Endothelial cell (in vitro differentiated cells): ENCODE measurements around the gene AURKAIP1. TPM values are rescaled to one million over a fixed set of nuclear protein-coding genes. Genes with fewer than 3 reads are reported as not detected.

Experiments used
- DNase-seq: peaks from one replicate; pipeline ENCODE4 v3.0.0; 2021; ENCODE audit warnings: low spot score
- H3K27ac Mint-ChIP-seq: one replicate; pipeline ENCODE4 v1.8.0; 2021; ENCODE audit warnings: mixed read lengths, inconsistent platforms; ENCODE audit not compliant: unreplicated experiment
- H3K27me3 Mint-ChIP-seq: one replicate; pipeline ENCODE4 v1.8.0; 2021; ENCODE audit warnings: mild to moderate bottlenecking, moderate library complexity, mixed read lengths, inconsistent platforms; ENCODE audit not compliant: unreplicated experiment
- H3K36me3 Mint-ChIP-seq: one replicate; pipeline ENCODE4 v1.8.0; 2021; ENCODE audit warnings: mild to moderate bottlenecking, low read depth, mixed read lengths, inconsistent platforms; ENCODE audit not compliant: unreplicated experiment
- H3K4me1 Mint-ChIP-seq: one replicate; pipeline ENCODE4 v1.8.0; 2021; ENCODE audit warnings: mild to moderate bottlenecking, mixed read lengths, inconsistent platforms; ENCODE audit not compliant: unreplicated experiment
- H3K4me3 Mint-ChIP-seq: one replicate; pipeline ENCODE4 v1.8.0; 2021; ENCODE audit warnings: mild to moderate bottlenecking, mixed read lengths, inconsistent platforms; ENCODE audit not compliant: unreplicated experiment
- H3K9me3 Mint-ChIP-seq: one replicate; pipeline ENCODE4 v1.8.0; 2021; ENCODE audit warnings: mixed read lengths, inconsistent platforms; ENCODE audit not compliant: unreplicated experiment
- total RNA-seq: library from RNA; stranded (reverse); fragmentation: NEBNext Ultra II Directional; extraction: Animal tissue kit (Norgen Biotek cat#: 25700); gene quantifications from one replicate; pipeline ENCODE4 v1.2.1, GENCODE V29; 2021; ENCODE audit not compliant: unreplicated experiment
- TF ChIP-seq, protein P1 (sequence below): fragments of 200-600 bp; sonication (generic); IDR thresholded peaks from one replicate; pipeline ENCODE4 v1.5.0; 2021; ENCODE audit warnings: antibody characterized with exemption; ENCODE audit not compliant: unreplicated experiment

The AURKAIP1 gene
- total RNA-seq, 1 donor from 2014 or later = 128 TPM

DNA sequence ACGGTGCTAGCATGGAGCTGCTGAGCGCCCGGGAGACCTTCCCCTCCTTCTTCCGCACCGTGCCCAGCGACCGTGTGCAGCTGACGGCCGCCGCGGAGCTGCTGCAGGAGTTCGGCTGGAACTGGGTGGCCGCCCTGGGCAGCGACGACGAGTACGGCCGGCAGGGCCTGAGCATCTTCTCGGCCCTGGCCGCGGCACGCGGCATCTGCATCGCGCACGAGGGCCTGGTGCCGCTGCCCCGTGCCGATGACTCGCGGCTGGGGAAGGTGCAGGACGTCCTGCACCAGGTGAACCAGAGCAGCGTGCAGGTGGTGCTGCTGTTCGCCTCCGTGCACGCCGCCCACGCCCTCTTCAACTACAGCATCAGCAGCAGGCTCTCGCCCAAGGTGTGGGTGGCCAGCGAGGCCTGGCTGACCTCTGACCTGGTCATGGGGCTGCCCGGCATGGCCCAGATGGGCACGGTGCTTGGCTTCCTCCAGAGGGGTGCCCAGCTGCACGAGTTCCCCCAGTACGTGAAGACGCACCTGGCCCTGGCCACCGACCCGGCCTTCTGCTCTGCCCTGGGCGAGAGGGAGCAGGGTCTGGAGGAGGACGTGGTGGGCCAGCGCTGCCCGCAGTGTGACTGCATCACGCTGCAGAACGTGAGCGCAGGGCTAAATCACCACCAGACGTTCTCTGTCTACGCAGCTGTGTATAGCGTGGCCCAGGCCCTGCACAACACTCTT, 42.8 kb downstream of the AURKAIP1 start:
- H3K27me3 Mint-ChIP-seq = peaks cover 14% of the 10 kb centered on the region
- DNase-seq = no peak
- H3K36me3 Mint-ChIP-seq = peaks cover 8% of the 10 kb centered on the region
- TF ChIP-seq, protein P1, sequence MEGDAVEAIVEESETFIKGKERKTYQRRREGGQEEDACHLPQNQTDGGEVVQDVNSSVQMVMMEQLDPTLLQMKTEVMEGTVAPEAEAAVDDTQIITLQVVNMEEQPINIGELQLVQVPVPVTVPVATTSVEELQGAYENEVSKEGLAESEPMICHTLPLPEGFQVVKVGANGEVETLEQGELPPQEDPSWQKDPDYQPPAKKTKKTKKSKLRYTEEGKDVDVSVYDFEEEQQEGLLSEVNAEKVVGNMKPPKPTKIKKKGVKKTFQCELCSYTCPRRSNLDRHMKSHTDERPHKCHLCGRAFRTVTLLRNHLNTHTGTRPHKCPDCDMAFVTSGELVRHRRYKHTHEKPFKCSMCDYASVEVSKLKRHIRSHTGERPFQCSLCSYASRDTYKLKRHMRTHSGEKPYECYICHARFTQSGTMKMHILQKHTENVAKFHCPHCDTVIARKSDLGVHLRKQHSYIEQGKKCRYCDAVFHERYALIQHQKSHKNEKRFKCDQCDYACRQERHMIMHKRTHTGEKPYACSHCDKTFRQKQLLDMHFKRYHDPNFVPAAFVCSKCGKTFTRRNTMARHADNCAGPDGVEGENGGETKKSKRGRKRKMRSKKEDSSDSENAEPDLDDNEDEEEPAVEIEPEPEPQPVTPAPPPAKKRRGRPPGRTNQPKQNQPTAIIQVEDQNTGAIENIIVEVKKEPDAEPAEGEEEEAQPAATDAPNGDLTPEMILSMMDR = no peak
- H3K27ac Mint-ChIP-seq = no peak overlapping the region
- no peak overlapping the region for H3K4me3 Mint-ChIP-seq
- H3K9me3 Mint-ChIP-seq = no peaks in the 10 kb centered on the region
- H3K4me1 Mint-ChIP-seq = no peaks in the 10 kb centered on the region

DNA sequence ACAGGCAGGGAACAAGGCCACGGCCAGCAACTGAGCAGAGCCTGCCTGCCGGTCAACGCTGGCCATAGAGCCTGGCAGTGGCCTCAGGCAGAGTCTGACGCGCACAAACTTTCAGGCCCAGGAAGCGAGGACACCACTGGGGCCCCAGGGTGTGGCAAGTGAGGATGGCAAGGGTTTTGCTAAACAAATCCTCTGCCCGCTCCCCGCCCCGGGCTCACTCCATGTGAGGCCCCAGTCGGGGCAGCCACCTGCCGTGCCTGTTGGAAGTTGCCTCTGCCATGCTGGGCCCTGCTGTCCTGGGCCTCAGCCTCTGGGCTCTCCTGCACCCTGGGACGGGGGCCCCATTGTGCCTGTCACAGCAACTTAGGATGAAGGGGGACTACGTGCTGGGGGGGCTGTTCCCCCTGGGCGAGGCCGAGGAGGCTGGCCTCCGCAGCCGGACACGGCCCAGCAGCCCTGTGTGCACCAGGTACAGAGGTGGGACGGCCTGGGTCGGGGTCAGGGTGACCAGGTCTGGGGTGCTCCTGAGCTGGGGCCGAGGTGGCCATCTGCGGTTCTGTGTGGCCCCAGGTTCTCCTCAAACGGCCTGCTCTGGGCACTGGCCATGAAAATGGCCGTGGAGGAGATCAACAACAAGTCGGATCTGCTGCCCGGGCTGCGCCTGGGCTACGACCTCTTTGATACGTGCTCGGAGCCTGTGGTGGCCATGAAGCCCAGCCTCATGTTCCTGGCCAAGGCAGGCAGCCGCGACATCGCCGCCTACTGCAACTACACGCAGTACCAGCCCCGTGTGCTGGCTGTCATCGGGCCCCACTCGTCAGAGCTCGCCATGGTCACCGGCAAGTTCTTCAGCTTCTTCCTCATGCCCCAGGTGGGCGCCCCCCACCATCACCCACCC, 43.7 kb downstream of the AURKAIP1 start, which contains the start of gene TAS1R3:
Gene TAS1R3 (plus strand): TSS at position 213 of the 898 bp plus-strand sequence. CDS start 66 bp downstream, at position 279.
- Mint-ChIP-seq H3K9me3 (no peaks in the 10 kb centered on the region), H3K27ac (no peak within 1 kb of the TSS), H3K4me1 (peaks cover 1% of the 10 kb centered on the region), H3K36me3 (peaks cover 8% of the 10 kb centered on the region), H3K4me3 (peak within 1 kb of the TSS; percentile 79), H3K27me3 (peaks cover 14% of the 10 kb centered on the region)
- no peak for DNase-seq
- TF ChIP-seq, protein P1 = no peak

DNA sequence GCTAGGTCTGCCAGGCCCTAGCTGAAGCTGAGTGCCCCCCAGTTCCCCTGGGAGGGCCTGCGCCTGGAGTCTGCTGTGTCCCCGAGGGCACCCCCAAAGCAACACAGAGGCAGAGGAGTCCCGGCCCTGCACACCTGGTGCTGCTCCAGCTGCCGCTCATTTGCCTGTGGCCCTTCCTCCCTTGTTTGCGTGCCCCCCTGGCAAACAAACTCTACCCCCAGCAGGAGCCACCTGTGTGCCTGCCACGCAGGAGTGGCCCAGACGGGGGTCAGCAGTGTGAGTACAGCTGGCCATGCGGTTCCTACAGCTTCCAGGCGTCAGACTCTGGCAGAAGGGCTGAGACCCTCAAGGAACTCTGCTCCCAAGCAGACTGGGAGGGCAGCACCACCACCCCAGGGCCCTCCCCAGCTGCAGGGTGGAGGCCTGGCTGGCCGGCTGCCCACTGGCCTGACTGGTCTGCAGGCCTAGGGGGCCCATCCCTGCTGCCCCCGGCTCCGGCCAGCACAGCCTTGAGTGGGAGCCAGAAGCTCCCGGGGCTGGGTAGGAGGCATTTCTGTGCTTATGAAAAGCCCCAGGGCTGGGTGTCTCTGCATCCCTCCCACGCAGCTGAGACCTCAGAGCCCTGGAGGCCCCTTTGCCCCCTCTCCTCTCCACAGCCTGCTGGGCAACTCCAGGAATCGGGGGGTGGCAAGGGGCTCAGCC, 44.5 kb downstream of the AURKAIP1 start:
- Mint-ChIP-seq H3K27ac (no peak overlapping the region), H3K4me3 (no peak overlapping the region), H3K27me3 (peaks cover 18% of the 10 kb centered on the region), H3K36me3 (peaks cover 8% of the 10 kb centered on the region), H3K9me3 (no peaks in the 10 kb centered on the region), H3K4me1 (peaks cover 7% of the 10 kb centered on the region)
- no peak for DNase-seq
- TF ChIP-seq, protein P1 = no peak

DNA sequence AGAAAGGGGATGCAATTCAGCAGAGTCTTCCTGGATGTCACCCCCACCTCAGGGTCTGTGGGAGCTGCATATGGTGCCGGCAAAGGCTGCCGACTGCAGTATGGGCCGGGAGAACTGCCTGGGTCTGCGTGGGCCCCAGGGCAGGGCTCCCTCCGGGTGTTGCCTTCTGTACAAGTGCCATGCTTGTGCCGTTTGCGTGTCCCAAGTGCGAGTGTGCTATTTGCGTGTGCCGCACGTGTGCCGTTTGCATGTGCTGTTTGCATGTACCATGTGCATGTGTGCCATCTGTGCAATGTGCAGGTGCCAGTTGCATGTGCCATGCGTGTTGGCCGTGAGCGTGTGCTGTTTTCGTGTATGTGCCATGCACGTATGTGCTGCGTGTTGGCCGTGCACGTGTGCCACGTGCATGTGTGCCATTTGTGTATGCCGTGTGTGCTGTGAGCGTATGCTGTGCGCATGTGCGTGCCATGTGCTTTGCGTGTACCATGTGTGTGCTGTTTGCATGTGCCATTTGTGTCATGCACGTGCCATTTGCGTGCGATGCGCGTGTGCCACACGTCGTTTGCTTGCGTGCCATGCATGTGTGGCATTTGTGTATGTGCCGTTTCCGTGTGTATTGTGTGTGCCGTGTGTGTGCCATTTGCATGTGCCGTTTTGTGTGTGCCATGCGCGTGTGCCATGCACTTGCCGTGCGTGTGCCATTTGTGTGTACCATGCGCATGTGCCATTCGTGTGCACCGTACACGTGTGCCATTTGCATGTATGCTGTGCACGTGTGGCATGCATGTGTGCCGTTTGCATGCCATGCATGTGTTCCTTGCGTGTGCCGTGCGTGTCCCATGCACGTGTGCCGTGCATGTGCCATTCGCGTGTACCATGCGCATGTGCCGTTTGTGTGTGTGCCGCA, 45.5 kb downstream of the AURKAIP1 start:
- peaks cover 7% of the 10 kb centered on the region for H3K4me1 Mint-ChIP-seq
- no peak overlapping the region for H3K27ac Mint-ChIP-seq
- no peak for DNase-seq
- H3K27me3 Mint-ChIP-seq = peaks cover 18% of the 10 kb centered on the region
- peaks cover 8% of the 10 kb centered on the region for H3K36me3 Mint-ChIP-seq
- TF ChIP-seq, protein P1 = no peak
- no peaks in the 10 kb centered on the region for H3K9me3 Mint-ChIP-seq
- H3K4me3 Mint-ChIP-seq = peak overlapping the region; percentile 79
